ENCODE results near the gene NCOA1. TPM values are rescaled to one million over a fixed set of nuclear protein-coding genes. Genes with fewer than 3 reads are reported as not detected.
"Not testable (repeated sequence)": the region's sequence is repeated elsewhere in the genome, so short reads cannot be mapped to it uniquely, and the experiment has no call there.

The NCOA1 gene
- total RNA-seq, 2 donors from 2014 or later, result 17.1 to 29.1 TPM

- Mint-ChIP-seq H3K9me3 (no peaks in the 10 kb centered on the region), H3K27ac (no peak overlapping the region), H3K36me3 (peaks cover 0 to 7% of the 10 kb centered on the region in 2 donors)
- DNase-seq (ENCODE audit: low spot score in 2 of 2) (no peak), ATAC-seq (no peak)
These were observed 21.4 kb downstream of the NCOA1 start for GRCh38 chr2:24512404-24512803.

- ATAC-seq (no peak), DNase-seq (ENCODE audit: low spot score in 2 of 2) (no peak)
- Mint-ChIP-seq H3K27ac (no peak overlapping the region), H3K9me3 (no peaks in the 10 kb centered on the region), H3K36me3 (peaks cover 0 to 7% of the 10 kb centered on the region in 2 donors)
These were observed 21.8 kb downstream of the NCOA1 start for GRCh38 chr2:24512831-24513230.

GRCh38 chr2:24513281-24514071 is 22.4 kb downstream of the NCOA1 start:
- peaks cover 0 to 9% of the 10 kb centered on the region in 2 donors for H3K36me3 Mint-ChIP-seq
- no peak for ATAC-seq
- H3K27ac Mint-ChIP-seq, result no peak overlapping the region
- no peak for DNase-seq (ENCODE audit: low spot score in 2 of 2)
- H3K9me3 Mint-ChIP-seq, result no peaks in the 10 kb centered on the region

- no peak for ATAC-seq
- peaks cover 0 to 20% of the 10 kb centered on the region in 2 donors for H3K36me3 Mint-ChIP-seq
- no peak for DNase-seq (ENCODE audit: low spot score in 2 of 2)
- H3K27ac Mint-ChIP-seq, result no peak overlapping the region
- no peaks in the 10 kb centered on the region for H3K9me3 Mint-ChIP-seq
These were observed 23.8 kb downstream of the NCOA1 start for GRCh38 chr2:24514820-24515219.

GRCh38 chr2:24515335-24515734 is 24.3 kb downstream of the NCOA1 start:
- no peak overlapping the region for H3K27ac Mint-ChIP-seq
- H3K36me3 Mint-ChIP-seq, result peaks cover 0 to 20% of the 10 kb centered on the region in 2 donors
- no peaks in the 10 kb centered on the region for H3K9me3 Mint-ChIP-seq
- ATAC-seq, result peak in 1 of 2 donors; percentile 31
- DNase-seq (ENCODE audit: low spot score in 2 of 2), result no peak

GRCh38 chr2:24515831-24516230 is 24.8 kb downstream of the NCOA1 start:
- H3K27ac Mint-ChIP-seq, result no peak overlapping the region
- no peaks in the 10 kb centered on the region for H3K9me3 Mint-ChIP-seq
- peaks cover 0 to 16% of the 10 kb centered on the region in 2 donors for H3K36me3 Mint-ChIP-seq
- no peak for DNase-seq (ENCODE audit: low spot score in 2 of 2)
- ATAC-seq, result peak in 1 of 2 donors; percentile 47

GRCh38 chr2:24517247-24517646 is 26.2 kb downstream of the NCOA1 start:
- no peak overlapping the region for H3K27ac Mint-ChIP-seq
- H3K9me3 Mint-ChIP-seq, result peaks cover 1 to 2% of the 10 kb centered on the region in 2 donors
- H3K36me3 Mint-ChIP-seq, result peaks cover 2 to 15% of the 10 kb centered on the region in 2 donors
- ATAC-seq, result no peak
- no peak for DNase-seq (ENCODE audit: low spot score in 2 of 2)

GRCh38 chr2:24520175-24520574 is 29.1 kb downstream of the NCOA1 start:
- no peak for DNase-seq (ENCODE audit: low spot score in 2 of 2)
- no peak for ATAC-seq
- Mint-ChIP-seq H3K27ac (no peak overlapping the region), H3K36me3 (peaks cover 4 to 31% of the 10 kb centered on the region in 2 donors), H3K9me3 (peaks cover 4 to 6% of the 10 kb centered on the region in 2 donors)

- H3K9me3 Mint-ChIP-seq, result peaks cover 4 to 6% of the 10 kb centered on the region in 2 donors
- peaks cover 10 to 33% of the 10 kb centered on the region in 2 donors for H3K36me3 Mint-ChIP-seq
- DNase-seq (ENCODE audit: low spot score in 2 of 2) (no peak), ATAC-seq (peak; percentile 59 to 70)
- H3K27ac Mint-ChIP-seq, result peak overlapping the region; percentile 87 to 94
These were observed 30.3 kb downstream of the NCOA1 start for GRCh38 chr2:24521162-24521857.

GRCh38 chr2:24521975-24522639 is 31.1 kb downstream of the NCOA1 start:
- peaks cover 10 to 33% of the 10 kb centered on the region in 2 donors for H3K36me3 Mint-ChIP-seq
- H3K9me3 Mint-ChIP-seq, result peaks cover 4 to 6% of the 10 kb centered on the region in 2 donors
- DNase-seq (ENCODE audit: low spot score in 2 of 2), result no peak
- peak; percentile 94 to 96 for ATAC-seq
- peak overlapping the region; percentile 87 to 94 for H3K27ac Mint-ChIP-seq

- Mint-ChIP-seq H3K36me3 (peaks cover 14 to 58% of the 10 kb centered on the region in 2 donors), H3K27ac (no peak overlapping the region), H3K9me3 (peaks cover under 1 to 14% of the 10 kb centered on the region in 2 donors)
- DNase-seq (ENCODE audit: low spot score in 2 of 2) (no peak), ATAC-seq (no peak)
These were observed 36.5 kb downstream of the NCOA1 start for GRCh38 chr2:24527536-24527935.

GRCh38 chr2:24530796-24531195 is 39.7 kb downstream of the NCOA1 start:
- DNase-seq (ENCODE audit: low spot score in 2 of 2) (no peak), ATAC-seq (no peak)
- H3K36me3 Mint-ChIP-seq, result peaks cover 39 to 70% of the 10 kb centered on the region in 2 donors
- H3K9me3 Mint-ChIP-seq, result peaks cover 7 to 33% of the 10 kb centered on the region in 2 donors
- H3K27ac Mint-ChIP-seq, result no peak overlapping the region

- peaks cover 11 to 41% of the 10 kb centered on the region in 2 donors for H3K9me3 Mint-ChIP-seq
- peaks cover 43 to 75% of the 10 kb centered on the region in 2 donors for H3K36me3 Mint-ChIP-seq
- not testable (repeated sequence) for H3K27ac Mint-ChIP-seq; DNase-seq (ENCODE audit: low spot score in 2 of 2); ATAC-seq
These were observed 40.6 kb downstream of the NCOA1 start for GRCh38 chr2:24531610-24532009.

- H3K36me3 Mint-ChIP-seq, result peaks cover 44 to 75% of the 10 kb centered on the region in 2 donors
- not testable (repeated sequence) for H3K27ac Mint-ChIP-seq; DNase-seq (ENCODE audit: low spot score in 2 of 2); ATAC-seq
- peaks cover 11 to 41% of the 10 kb centered on the region in 2 donors for H3K9me3 Mint-ChIP-seq
These were observed 41.0 kb downstream of the NCOA1 start for GRCh38 chr2:24532057-24532456.

- Mint-ChIP-seq H3K9me3 (peaks cover 11 to 38% of the 10 kb centered on the region in 2 donors), H3K36me3 (peaks cover 44 to 72% of the 10 kb centered on the region in 2 donors)
- not testable (repeated sequence) for H3K27ac Mint-ChIP-seq; ATAC-seq; DNase-seq (ENCODE audit: low spot score in 2 of 2)
These were observed 42.5 kb downstream of the NCOA1 start for GRCh38 chr2:24533574-24533973.

GRCh38 chr2:24538720-24539119 is 47.7 kb downstream of the NCOA1 start:
- DNase-seq (ENCODE audit: low spot score in 2 of 2), result no peak
- Mint-ChIP-seq H3K27ac (no peak overlapping the region), H3K9me3 (peaks cover 23 to 52% of the 10 kb centered on the region in 2 donors), H3K36me3 (peaks cover 50 to 66% of the 10 kb centered on the region in 2 donors)
- ATAC-seq, result no peak

GRCh38 chr2:24539258-24539657 is 48.2 kb downstream of the NCOA1 start:
- DNase-seq (ENCODE audit: low spot score in 2 of 2) (no peak), ATAC-seq (no peak)
- H3K27ac Mint-ChIP-seq, result no peak overlapping the region
- peaks cover 27 to 53% of the 10 kb centered on the region in 2 donors for H3K9me3 Mint-ChIP-seq
- H3K36me3 Mint-ChIP-seq, result peaks cover 48 to 68% of the 10 kb centered on the region in 2 donors
